GM12891 (cell line): ENCODE measurements around the gene PRKAG3.
"Not testable (repeated sequence)": the region's sequence is repeated elsewhere in the genome, so short reads cannot be mapped to it uniquely, and the experiment has no call there.

Experiments
- PAX5 ChIP-seq: IDR thresholded peaks from 2 replicates; pipeline ENCODE4 v1.6.1; 2011; ENCODE audit warnings: low read length, moderate library complexity, mild to moderate bottlenecking; ENCODE audit not compliant: insufficient read depth, severe bottlenecking
- POLR2A ChIP-seq: IDR thresholded peaks from 2 replicates; pipeline ENCODE4 v1.6.1; 2011; ENCODE audit warnings: low read depth, low read length, control low read depth
- POLR2AphosphoS5 ChIP-seq: IDR thresholded peaks from 2 replicates; pipeline ENCODE4 v1.6.1; 2011; ENCODE audit warnings: low read depth, low read length, control low read depth
- POU2F2 ChIP-seq: IDR thresholded peaks from 2 replicates; pipeline ENCODE4 v1.6.1; 2011; ENCODE audit warnings: low read depth, mild to moderate bottlenecking, control low read depth, low read length, moderate library complexity
- SPI1 ChIP-seq: IDR thresholded peaks from 2 replicates; pipeline ENCODE4 v1.6.1; 2011; ENCODE audit warnings: low read depth, low read length, control low read depth
- TAF1 ChIP-seq: IDR thresholded peaks from 2 replicates; pipeline ENCODE4 v1.6.1; 2011; ENCODE audit warnings: low read depth, low read length, control low read depth

DNA sequence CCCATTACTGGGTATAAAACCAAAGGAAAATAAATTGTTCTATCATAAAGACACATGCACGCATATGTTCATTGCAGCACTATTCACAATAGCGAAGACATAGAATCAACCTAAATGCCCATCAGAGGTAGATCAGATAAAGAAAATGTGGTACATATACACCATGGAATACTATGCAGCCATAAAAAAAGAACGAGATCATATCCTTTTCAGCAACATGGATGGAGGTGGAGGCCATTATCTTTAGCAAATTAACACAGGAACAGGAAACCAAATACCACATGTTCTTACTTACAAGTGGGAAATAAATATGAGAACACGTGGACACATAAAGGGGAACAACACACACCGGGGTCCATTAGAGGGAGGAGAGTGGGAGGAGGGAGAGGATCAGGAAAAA is 12.7 kb upstream of the PRKAG3 start:
- not testable (repeated sequence) for TF ChIP-seq POLR2AphosphoS5, POLR2A, SPI1, TAF1, PAX5, POU2F2
